PFSK-1 (cell line): ENCODE results near the gene CARS2.

ENCODE experiments used
- FOXP2 ChIP-seq: optimal IDR thresholded peaks from 2 replicates; pipeline ENCODE3; 2011; ENCODE audit warnings: borderline replicate concordance, control low read depth, inconsistent platforms; ENCODE audit not compliant: insufficient read depth; ENCODE audit errors: extremely low read length, extremely low read depth
- POLR2AphosphoS5 ChIP-seq: IDR thresholded peaks from 2 replicates; pipeline ENCODE4 v1.6.1; 2012; ENCODE audit warnings: low read depth, mild to moderate bottlenecking, control low read depth, low read length, moderate library complexity
- TAF1 ChIP-seq: IDR thresholded peaks from 2 replicates; pipeline ENCODE4 v1.6.1; 2012; ENCODE audit warnings: low read length, control low read depth, borderline replicate concordance; ENCODE audit not compliant: insufficient read depth

DNA sequence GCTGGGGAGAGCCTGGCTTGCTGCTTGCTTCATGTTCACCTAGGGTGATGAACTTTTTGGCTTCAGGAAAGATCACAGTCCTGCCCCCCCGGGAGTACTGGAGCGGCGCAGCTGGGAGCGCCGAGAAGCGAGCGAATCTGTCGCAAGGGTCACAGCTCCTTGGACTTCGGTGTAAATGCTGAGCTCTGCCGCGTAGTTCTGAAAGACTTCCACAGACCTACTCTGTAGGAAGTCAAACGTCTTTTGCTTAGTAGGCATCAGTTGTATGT is 10.3 kb upstream of the CARS2 start:
- TF ChIP-seq FOXP2 (no peak), TAF1 (no peak), POLR2AphosphoS5 (no peak)
